DOHH2 (cell line): ENCODE measurements around the gene CES4A.

Experiments
- H3F3A ChIP-seq: fragments of 200-600 bp; sonication (generic), shearing (Covaris generic); 2 replicates; pipeline ENCODE4 v1.6.0; 2016; ENCODE audit warnings: antibody characterized with exemption, mild to moderate bottlenecking; ENCODE audit not compliant: control insufficient read depth, insufficient read depth
- H3K27ac ChIP-seq: fragments of 200-600 bp; sonication (generic); 2 replicates; pipeline ENCODE4 v1.5.1; 2014; ENCODE audit warnings: low read depth, mild to moderate bottlenecking, low read length, moderate library complexity
- H3K27me3 ChIP-seq: fragments of 200-600 bp; sonication (generic); 2 replicates; pipeline ENCODE4 v1.6.1; 2014; ENCODE audit warnings: mild to moderate bottlenecking, low read length, mixed read lengths; ENCODE audit not compliant: control insufficient read depth
- H3K36me3 ChIP-seq: fragments of 200-600 bp; sonication (generic); 2 replicates; pipeline ENCODE4 v1.6.1; 2014; ENCODE audit warnings: mild to moderate bottlenecking, low read length, moderate library complexity, mixed read lengths; ENCODE audit not compliant: control insufficient read depth
- H3K4me1 ChIP-seq: fragments of 200-600 bp; sonication (generic); 2 replicates; pipeline ENCODE4 v1.6.1; 2014; ENCODE audit warnings: mild to moderate bottlenecking, low read length, mixed read lengths; ENCODE audit not compliant: control insufficient read depth
- H3K4me2 ChIP-seq: fragments of 200-600 bp; sonication (generic); 2 replicates; pipeline ENCODE4 v1.6.0; 2014; ENCODE audit warnings: mild to moderate bottlenecking, low read length, moderate library complexity
- H3K4me3 ChIP-seq: fragments of 200-600 bp; sonication (generic); 2 replicates; pipeline ENCODE4 v1.5.1; 2014; ENCODE audit warnings: mild to moderate bottlenecking, low read length, mixed read lengths
- H3K79me2 ChIP-seq: fragments of 200-600 bp; sonication (generic); 2 replicates; pipeline ENCODE4 v1.6.1; 2014; ENCODE audit warnings: mild to moderate bottlenecking, low read length, mixed read lengths; ENCODE audit not compliant: control insufficient read depth
- H3K9me2 ChIP-seq: fragments of 200-600 bp; sonication (generic); replicated peaks from 2 replicates; pipeline ENCODE4 v1.6.1; 2014; ENCODE audit warnings: mild to moderate bottlenecking, low read length, mixed read lengths; ENCODE audit not compliant: control insufficient read depth
- H3K9me3 ChIP-seq: fragments of 200-600 bp; sonication (generic); 2 replicates; pipeline ENCODE4 v1.6.1; 2014; ENCODE audit warnings: antibody characterized with exemption, low read length, mixed read lengths; ENCODE audit not compliant: control insufficient read depth, insufficient read depth
- H4K20me1 ChIP-seq: fragments of 200-600 bp; sonication (generic); 2 replicates; pipeline ENCODE4 v1.6.0; 2014; ENCODE audit warnings: low read depth, mild to moderate bottlenecking, antibody characterized with exemption, low read length, moderate library complexity; ENCODE audit not compliant: control insufficient read depth, insufficient read depth
- CTCF ChIP-seq: fragments of 200-600 bp; sonication (generic); IDR thresholded peaks from one replicate; pipeline ENCODE4 v1.5.1; 2014; ENCODE audit warnings: antibody characterized with exemption, mild to moderate bottlenecking, low read depth, low read length; ENCODE audit not compliant: poor library complexity, severe bottlenecking
- EZH2phosphoT487 ChIP-seq: fragments of 200-600 bp; sonication (generic); IDR thresholded peaks from 2 replicates; pipeline ENCODE4 v1.6.1; 2017; ENCODE audit warnings: borderline replicate concordance, mild to moderate bottlenecking, antibody characterized with exemption, low read length, moderate library complexity, mixed read lengths

CES4A gene

GRCh38 chr16:67016681-67017420 lies 28.5 kb downstream of the CES4A start:
- no peak overlapping the region for H3K4me3 ChIP-seq
- no peaks in the 10 kb centered on the region for H3K9me3 ChIP-seq
- no peaks in the 10 kb centered on the region for H3K9me2 ChIP-seq
- H3K4me2 ChIP-seq = no peak overlapping the region
- H3K27me3 ChIP-seq = peaks cover 14% of the 10 kb centered on the region
- no peak overlapping the region for H3K27ac ChIP-seq
- H3K36me3 ChIP-seq = no peaks in the 10 kb centered on the region
- H3K79me2 ChIP-seq = no peaks in the 10 kb centered on the region
- no peaks in the 10 kb centered on the region for H4K20me1 ChIP-seq
- peaks cover 28% of the 10 kb centered on the region for H3K4me1 ChIP-seq
- no peak for TF ChIP-seq EZH2phosphoT487
- no peak for TF ChIP-seq CTCF
- H3F3A ChIP-seq = peaks cover 3% of the 10 kb centered on the region; the same call in 1 of the 2 replicates

- no peaks in the 10 kb centered on the region for H3K79me2 ChIP-seq
- no peaks in the 10 kb centered on the region for H4K20me1 ChIP-seq
- peaks cover 14% of the 10 kb centered on the region for H3K27me3 ChIP-seq
- H3K27ac ChIP-seq = no peak overlapping the region
- no peaks in the 10 kb centered on the region for H3K36me3 ChIP-seq
- TF ChIP-seq EZH2phosphoT487 = no peak
- no peak for TF ChIP-seq CTCF
- no peak overlapping the region for H3K4me3 ChIP-seq
- H3F3A ChIP-seq = peaks cover 3% of the 10 kb centered on the region; the same call in 1 of the 2 replicates
- no peaks in the 10 kb centered on the region for H3K9me2 ChIP-seq
- H3K9me3 ChIP-seq = no peaks in the 10 kb centered on the region
- no peak overlapping the region for H3K4me2 ChIP-seq
- H3K4me1 ChIP-seq = peaks cover 28% of the 10 kb centered on the region
These were observed 29.0 kb downstream of the CES4A start for GRCh38 chr16:67017421-67017750.

GRCh38 chr16:67017810-67018488 lies 29.6 kb downstream of the CES4A start:
- no peak overlapping the region for H3K4me3 ChIP-seq
- H3K36me3 ChIP-seq = no peaks in the 10 kb centered on the region
- peaks cover 3% of the 10 kb centered on the region; the same call in 1 of the 2 replicates for H3F3A ChIP-seq
- no peaks in the 10 kb centered on the region for H3K9me2 ChIP-seq
- peaks cover 28% of the 10 kb centered on the region for H3K4me1 ChIP-seq
- TF ChIP-seq CTCF (peak; percentile 93), EZH2phosphoT487 (no peak)
- no peaks in the 10 kb centered on the region for H3K79me2 ChIP-seq
- peaks cover 14% of the 10 kb centered on the region for H3K27me3 ChIP-seq
- no peaks in the 10 kb centered on the region for H3K9me3 ChIP-seq
- no peaks in the 10 kb centered on the region for H4K20me1 ChIP-seq
- H3K4me2 ChIP-seq = peak overlapping the region; percentile 17; the same call in 1 of the 2 replicates
- no peak overlapping the region for H3K27ac ChIP-seq
